Measurements from ENCODE around the gene THY1.

DNA sequence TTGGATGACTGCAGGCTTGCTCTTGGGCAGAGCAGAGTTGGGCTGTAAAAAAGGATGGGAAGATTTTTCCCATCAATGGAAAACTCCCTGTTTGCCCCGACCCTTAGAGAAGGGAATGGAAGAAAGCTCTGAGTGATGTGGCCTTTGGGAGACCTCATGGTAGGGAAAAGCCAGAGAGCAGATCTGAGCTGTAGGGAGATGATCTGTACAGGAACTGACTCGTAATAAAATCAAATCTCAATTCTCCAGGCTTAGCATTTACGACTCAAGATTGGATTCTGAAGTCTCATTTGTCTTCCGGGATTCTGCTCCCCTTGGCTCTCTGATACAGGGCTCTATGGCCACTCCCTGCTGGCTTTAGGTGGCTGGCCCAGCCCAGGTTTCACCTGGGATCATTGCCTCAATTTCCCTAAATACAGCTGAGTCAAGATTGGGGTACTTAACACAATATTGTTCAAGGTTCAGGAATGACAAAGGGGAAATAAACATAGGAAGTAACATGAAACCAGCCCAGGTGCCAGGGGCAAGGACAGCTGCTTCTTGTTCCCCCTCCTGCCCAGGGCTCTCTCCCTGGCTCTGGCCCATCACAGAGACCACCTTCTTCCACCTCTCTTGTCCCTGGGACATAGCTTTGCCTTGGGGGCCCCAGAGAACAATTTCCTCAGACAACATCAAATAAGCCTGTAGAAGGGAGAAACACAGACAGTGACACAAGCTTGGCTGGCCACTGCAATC, 38.4 kb upstream of the THY1 start:
- TF ChIP-seq, protein P1, sequence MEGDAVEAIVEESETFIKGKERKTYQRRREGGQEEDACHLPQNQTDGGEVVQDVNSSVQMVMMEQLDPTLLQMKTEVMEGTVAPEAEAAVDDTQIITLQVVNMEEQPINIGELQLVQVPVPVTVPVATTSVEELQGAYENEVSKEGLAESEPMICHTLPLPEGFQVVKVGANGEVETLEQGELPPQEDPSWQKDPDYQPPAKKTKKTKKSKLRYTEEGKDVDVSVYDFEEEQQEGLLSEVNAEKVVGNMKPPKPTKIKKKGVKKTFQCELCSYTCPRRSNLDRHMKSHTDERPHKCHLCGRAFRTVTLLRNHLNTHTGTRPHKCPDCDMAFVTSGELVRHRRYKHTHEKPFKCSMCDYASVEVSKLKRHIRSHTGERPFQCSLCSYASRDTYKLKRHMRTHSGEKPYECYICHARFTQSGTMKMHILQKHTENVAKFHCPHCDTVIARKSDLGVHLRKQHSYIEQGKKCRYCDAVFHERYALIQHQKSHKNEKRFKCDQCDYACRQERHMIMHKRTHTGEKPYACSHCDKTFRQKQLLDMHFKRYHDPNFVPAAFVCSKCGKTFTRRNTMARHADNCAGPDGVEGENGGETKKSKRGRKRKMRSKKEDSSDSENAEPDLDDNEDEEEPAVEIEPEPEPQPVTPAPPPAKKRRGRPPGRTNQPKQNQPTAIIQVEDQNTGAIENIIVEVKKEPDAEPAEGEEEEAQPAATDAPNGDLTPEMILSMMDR (IDR thresholded peaks at IDR 0.05): no peak
- no peak for TF ChIP-seq EZH2 (IDR thresholded peaks at IDR 0.05)
- no peak for TF ChIP-seq EZH2phosphoT487 (IDR thresholded peaks at IDR 0.05)

Measured in neural progenitor cell (in vitro differentiated cells).